HS-27A (cell line): ENCODE data around the gene IKBIP.
"Not testable (repeated sequence)": the region's sequence is repeated elsewhere in the genome, so short reads cannot be mapped to it uniquely, and the experiment has no call there.

Source experiments
- DNase-seq: peaks from one replicate; pipeline ENCODE4 v3.0.0-alpha.2; 2012; ENCODE audit warnings: low read depth, missing footprints

IKBIP gene

DNA sequence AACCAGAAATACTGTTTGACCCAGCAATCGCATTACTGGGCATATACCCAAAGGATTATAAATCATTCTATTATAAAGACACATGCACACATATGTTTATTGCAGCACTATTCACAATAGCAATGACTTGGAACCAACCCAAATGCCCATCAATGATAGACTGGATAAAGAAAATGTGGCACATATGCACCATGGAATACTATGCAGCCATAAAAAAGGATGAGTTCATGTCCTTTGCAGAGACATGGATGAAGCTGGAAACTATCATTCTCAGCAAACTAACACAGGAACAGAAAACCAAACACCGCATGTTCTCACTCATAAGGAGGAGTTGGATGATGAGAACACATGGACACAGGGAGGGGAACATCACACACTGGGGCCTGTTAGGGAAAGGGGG is 67.8 kb downstream of the IKBIP start:
- not testable (repeated sequence) for DNase-seq

DNA sequence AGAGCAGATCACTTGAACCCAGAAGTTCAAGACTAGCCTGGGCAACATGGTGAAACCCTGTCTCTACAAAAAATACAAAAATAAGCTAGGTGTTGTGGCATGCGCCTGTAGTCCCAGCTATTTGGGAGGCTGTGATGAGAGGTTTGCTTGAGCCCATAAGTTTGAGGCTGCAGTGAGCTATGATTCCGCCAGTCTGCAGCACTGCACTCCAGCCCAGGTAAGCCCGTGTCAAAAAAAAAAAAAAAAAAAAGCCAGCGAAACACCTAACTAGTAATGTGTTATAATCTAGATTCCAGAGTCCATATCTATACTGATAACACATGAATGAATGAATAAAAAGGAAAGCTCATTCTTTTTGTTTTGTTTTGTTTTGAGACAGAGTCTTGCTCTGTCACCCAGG is 69.6 kb downstream of the IKBIP start:
- no peak for DNase-seq
